GM12874 (cell line): ENCODE measurements around the gene TOM1L1.

Experiments
- CTCF ChIP-seq: IDR thresholded peaks from 2 replicates; pipeline ENCODE4 v1.5.1; 2011; ENCODE audit warnings: low read depth, mild to moderate bottlenecking, control low read depth, low read length, moderate library complexity; ENCODE audit not compliant: insufficient read depth

TOM1L1 gene

GRCh38 chr17:54907376-54907775 is 6.7 kb downstream of the TOM1L1 start:
- no peak for TF ChIP-seq CTCF

DNA sequence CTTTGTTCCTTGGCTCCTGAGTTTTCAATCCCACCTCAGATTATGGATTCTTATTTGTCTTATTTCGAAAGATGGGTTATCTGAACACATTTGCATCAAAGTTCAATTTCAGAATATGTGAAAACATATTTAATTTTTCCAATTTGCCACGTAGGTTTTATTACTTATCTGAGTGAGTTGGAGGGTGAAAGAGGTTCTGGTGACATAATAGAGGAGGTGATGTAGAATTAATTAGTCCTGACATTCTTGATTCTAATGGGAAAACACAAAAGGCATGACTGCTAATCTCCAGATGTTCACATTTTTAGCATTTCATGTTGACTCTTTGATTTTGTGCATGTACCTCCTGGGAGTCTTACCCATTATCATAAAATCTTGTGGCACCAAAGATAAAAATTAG is 9.1 kb downstream of the TOM1L1 start:
- no peak for TF ChIP-seq CTCF

DNA sequence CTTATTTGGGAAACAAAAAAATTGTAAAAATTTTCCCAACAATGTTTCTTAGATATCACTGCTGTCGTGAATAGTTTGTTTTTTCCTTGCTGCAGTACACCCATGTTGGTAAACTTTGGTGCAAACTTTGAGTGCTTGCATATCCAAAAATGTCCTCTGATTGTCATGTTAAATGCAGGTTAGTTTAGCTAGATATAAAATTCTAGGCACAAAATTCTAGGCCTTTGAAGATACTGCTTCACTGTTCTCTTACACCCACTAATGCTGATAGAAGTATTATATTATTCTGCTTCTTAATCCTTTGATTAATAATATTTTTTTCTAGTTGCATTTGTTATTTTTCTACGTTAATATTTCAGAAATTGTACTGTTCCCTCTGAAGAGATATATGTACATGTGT is 16.1 kb downstream of the TOM1L1 start:
- TF ChIP-seq CTCF, result no peak

GRCh38 chr17:54919425-54919824 is 18.8 kb downstream of the TOM1L1 start:
- TF ChIP-seq CTCF, result no peak

DNA sequence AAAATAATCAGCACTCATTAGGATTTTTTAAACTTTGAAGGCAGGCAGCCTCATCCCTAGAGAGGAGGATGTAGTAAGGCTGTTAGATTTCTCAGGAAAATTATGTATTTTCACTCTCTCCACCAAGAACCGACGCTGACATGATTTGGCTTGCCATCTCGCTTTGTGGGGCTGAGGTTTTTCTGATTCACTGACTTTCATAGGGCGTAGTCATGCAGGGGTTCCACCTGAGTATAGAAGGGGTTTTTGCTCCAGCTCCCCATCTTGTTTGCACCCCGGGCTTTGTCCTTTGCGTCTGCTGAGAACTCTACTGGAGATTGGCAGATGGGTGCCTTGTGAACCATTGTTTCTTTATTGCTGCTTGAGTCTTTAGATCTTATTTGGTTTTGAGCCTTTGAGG is 20.2 kb downstream of the TOM1L1 start:
- TF ChIP-seq CTCF, result no peak

- TF ChIP-seq CTCF, result no peak
Observed at GRCh38 chr17:54924405-54924804, 23.8 kb downstream of the TOM1L1 start.

- no peak for TF ChIP-seq CTCF
Observed at GRCh38 chr17:54927525-54927924, 26.9 kb downstream of the TOM1L1 start.

DNA sequence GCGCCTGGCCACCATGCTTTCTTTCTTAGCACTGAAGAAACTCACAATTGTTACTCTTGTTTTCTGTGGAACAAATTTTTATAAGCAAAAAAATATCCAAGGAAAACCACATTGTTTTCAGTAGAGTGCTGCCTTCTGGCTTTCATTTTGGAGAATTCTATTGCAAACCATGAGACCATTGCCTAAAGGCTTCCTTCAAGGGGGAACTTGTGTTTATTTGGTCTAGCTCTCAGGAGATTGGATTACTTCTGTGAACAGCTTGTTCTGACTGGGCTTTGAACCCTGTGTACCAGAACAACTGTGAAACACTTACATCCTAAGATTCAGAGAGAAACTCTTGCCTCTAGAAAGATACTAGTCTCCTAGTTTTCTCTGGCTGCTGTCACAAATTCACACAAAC is 32.1 kb downstream of the TOM1L1 start:
- TF ChIP-seq CTCF, result no peak
